GM15510 (cell line): ENCODE measurements around the gene UGT1A6.

Experiments
- POLR2A ChIP-seq: IDR thresholded peaks from 3 replicates; pipeline ENCODE4 v1.6.1; 2011; ENCODE audit warnings: borderline replicate concordance; ENCODE audit not compliant: insufficient read length; ENCODE audit errors: extremely low read depth

UGT1A6 gene

GRCh38 chr2:233798335-233799086, 105.8 kb downstream of the UGT1A6 start:
- no peak for TF ChIP-seq POLR2A

- no peak for TF ChIP-seq POLR2A
Observed at GRCh38 chr2:233799087-233799665, 106.5 kb downstream of the UGT1A6 start.

GRCh38 chr2:233799716-233800115, 107.0 kb downstream of the UGT1A6 start:
- no peak for TF ChIP-seq POLR2A

GRCh38 chr2:233800208-233800607, 107.5 kb downstream of the UGT1A6 start:
- no peak for TF ChIP-seq POLR2A

GRCh38 chr2:233801357-233802131, 108.9 kb downstream of the UGT1A6 start:
- no peak for TF ChIP-seq POLR2A

GRCh38 chr2:233802132-233802815, 109.6 kb downstream of the UGT1A6 start:
- no peak for TF ChIP-seq POLR2A

GRCh38 chr2:233803292-233803911, 110.7 kb downstream of the UGT1A6 start:
- no peak for TF ChIP-seq POLR2A

- TF ChIP-seq POLR2A = no peak
Observed at GRCh38 chr2:233803994-233804393, 111.3 kb downstream of the UGT1A6 start.

GRCh38 chr2:233807215-233807865, 114.7 kb downstream of the UGT1A6 start:
- no peak for TF ChIP-seq POLR2A

GRCh38 chr2:233807966-233808935, 115.6 kb downstream of the UGT1A6 start:
- no peak for TF ChIP-seq POLR2A

- no peak for TF ChIP-seq POLR2A
Observed at GRCh38 chr2:233810385-233810784, 117.7 kb downstream of the UGT1A6 start.

- TF ChIP-seq POLR2A = no peak
Observed at GRCh38 chr2:233811087-233811486, 118.4 kb downstream of the UGT1A6 start.

- TF ChIP-seq POLR2A = no peak
Observed at GRCh38 chr2:233811732-233812131, 119.0 kb downstream of the UGT1A6 start.

- TF ChIP-seq POLR2A = no peak
Observed at GRCh38 chr2:233813236-233814055, 120.8 kb downstream of the UGT1A6 start.
